HepG2 (cell line): ENCODE measurements around the gene STIM2. TPM values are rescaled to one million over a fixed set of nuclear protein-coding genes. Genes with fewer than 3 reads are reported as not detected.

ENCODE experiments used
- GTF3A ChIP-seq: sonication (generic); formaldehyde crosslinking; conservative IDR thresholded peaks from 2 replicates; pipeline ENCODE4 v1.4.0; 2020; ENCODE audit warnings: mild to moderate bottlenecking, missing genetic modification reagents
- JUNB ChIP-seq: sonication (generic); formaldehyde crosslinking; IDR thresholded peaks from 2 replicates; pipeline ENCODE4 v1.8.0; 2022; ENCODE audit warnings: missing genetic modification reagents, mild to moderate bottlenecking, borderline replicate concordance
- JUND ChIP-seq: sonication (generic); formaldehyde crosslinking; IDR thresholded peaks from 2 replicates; pipeline ENCODE4 v1.8.0; 2022; ENCODE audit warnings: mild to moderate bottlenecking, missing genetic modification reagents
- KAT8 ChIP-seq: IDR thresholded peaks from 2 replicates; pipeline ENCODE4 v1.6.1; 2016; ENCODE audit warnings: missing genetic modification reagents, missing compliant biosample characterization
- KDM4B ChIP-seq: sonication (generic); formaldehyde crosslinking; IDR thresholded peaks from 2 replicates; pipeline ENCODE4 v1.4.0; 2020; ENCODE audit warnings: missing genetic modification reagents
- KDM6A ChIP-seq: IDR thresholded peaks from 2 replicates; pipeline ENCODE4 v1.6.1; 2016; ENCODE audit warnings: low read depth
- MEIS2 ChIP-seq: sonication (generic); formaldehyde crosslinking; IDR thresholded peaks from 2 replicates; pipeline ENCODE4 v1.9.0; 2021; ENCODE audit warnings: mild to moderate bottlenecking, missing genetic modification reagents
- MTA1 ChIP-seq: sonication (generic); formaldehyde crosslinking; IDR thresholded peaks from 2 replicates; pipeline ENCODE4 v1.4.0; 2020; ENCODE audit warnings: missing genetic modification reagents, mild to moderate bottlenecking, borderline replicate concordance
- NONO ChIP-seq, 2 experiments: fragments of 450-650 bp in 1 of 2; sonication (generic) in 1 of 2; formaldehyde crosslinking in 1 of 2; IDR thresholded peaks in 1 of 2; conservative IDR thresholded peaks in 1 of 2; 2 replicates each; pipeline versions ENCODE4 v1.6.1 to v1.8.0; 2017 to 2022; ENCODE audit warnings: mild to moderate bottlenecking in 1 of 2, missing genetic modification reagents in 1 of 2, moderate library complexity in 1 of 2
- PAX8 ChIP-seq: sonication (generic); formaldehyde crosslinking; IDR thresholded peaks from 2 replicates; pipeline ENCODE4 v1.8.0; 2022; ENCODE audit warnings: mild to moderate bottlenecking, missing genetic modification reagents, borderline replicate concordance
- RARG ChIP-seq: sonication (generic); formaldehyde crosslinking; IDR thresholded peaks from 2 replicates; pipeline ENCODE4 v1.4.0; 2020; ENCODE audit warnings: low read depth, mild to moderate bottlenecking, missing genetic modification reagents
- SMC3 ChIP-seq: IDR thresholded peaks from 2 replicates; pipeline ENCODE4 v1.6.1; 2011; ENCODE audit warnings: low read length, improper control_type of control experiment
- SNRNP70 ChIP-seq: fragments of 200-400 bp; formaldehyde crosslinking; IDR thresholded peaks from 2 replicates; pipeline ENCODE4 v1.6.1; 2017; ENCODE audit warnings: mild to moderate bottlenecking, low read depth, low read length, moderate library complexity
- SRSF9 ChIP-seq: fragments of 200-400 bp; formaldehyde crosslinking; IDR thresholded peaks from 2 replicates; pipeline ENCODE4 v1.6.1; 2018; ENCODE audit warnings: borderline replicate concordance, mild to moderate bottlenecking, low read depth, low read length; ENCODE audit not compliant: insufficient read depth, poor library complexity, severe bottlenecking
- TBX2 ChIP-seq: sonication (generic); formaldehyde crosslinking; IDR thresholded peaks from 2 replicates; pipeline ENCODE4 v1.5.0; 2020; ENCODE audit warnings: missing genetic modification reagents, mild to moderate bottlenecking, borderline replicate concordance
- THAP11 ChIP-seq: IDR thresholded peaks from 2 replicates; pipeline ENCODE4 v1.6.1; 2016; ENCODE audit warnings: missing biosample characterization, missing genetic modification reagents
- TOPORS ChIP-seq: sonication (generic); formaldehyde crosslinking; IDR thresholded peaks from 2 replicates; pipeline ENCODE4 v1.8.0; 2023; ENCODE audit warnings: mild to moderate bottlenecking, missing genetic modification reagents
- ZNF101 ChIP-seq: sonication (generic); formaldehyde crosslinking; IDR thresholded peaks from 2 replicates; pipeline ENCODE4 v1.4.0; 2020; ENCODE audit warnings: mild to moderate bottlenecking, low read depth, missing genetic modification reagents, borderline replicate concordance
- ZNF232 ChIP-seq: sonication (generic); formaldehyde crosslinking; IDR thresholded peaks from 2 replicates; pipeline ENCODE4 v1.4.0; 2020; ENCODE audit warnings: missing genetic modification reagents, borderline replicate concordance
- ZNF7 ChIP-seq: IDR thresholded peaks from 2 replicates; pipeline ENCODE4 v1.6.1; 2016; ENCODE audit warnings: missing biosample characterization, missing genetic modification reagents
- ZNF816 ChIP-seq: sonication (generic); formaldehyde crosslinking; IDR thresholded peaks from 2 replicates; pipeline ENCODE4 v1.8.0; 2022; ENCODE audit warnings: missing genetic modification reagents, mild to moderate bottlenecking, borderline replicate concordance
- ZSCAN9 ChIP-seq: IDR thresholded peaks from 2 replicates; pipeline ENCODE4 v1.6.1; 2016; ENCODE audit warnings: borderline replicate concordance
- polyA plus RNA-seq, 8 experiments: library from polyadenylated mRNA; depleted of rRNA in 3 of 8; stranded (reverse) in 7 of 8; unstranded in 1 of 8; fragments of >200 nt; fragmentation: Illumina TruSeq in 4 of 8; extraction: Trizol in 4 of 8; gene quantifications; 2 replicates each; pipeline versions ENCODE4 v1.2.1 to v1.2.3, GENCODE V29; 2011 to 2016; ENCODE audit warnings: low read depth in 4 of 8, missing spikeins in 1 of 8, mixed read lengths in 1 of 8; ENCODE audit not compliant: insufficient read depth in 1 of 8
- total RNA-seq, 5 experiments: library from RNA; depleted of rRNA; stranded (reverse); fragments of >200 nt; fragmentation: Illumina TruSeq; extraction: Trizol; gene quantifications; 2 replicates each; pipeline ENCODE4 v1.2.3, GENCODE V29; 2016; ENCODE audit warnings: low read depth in 1 of 5
- TF ChIP-seq, protein P1 (sequence below): fragments of 450-650 bp; IDR thresholded peaks from 2 replicates; pipeline ENCODE4 v1.6.1; 2017; ENCODE audit warnings: mild to moderate bottlenecking
- TF ChIP-seq, protein P2 (sequence below): sonication (generic); formaldehyde crosslinking; IDR thresholded peaks from 2 replicates; pipeline ENCODE4 v1.5.1; 2020; ENCODE audit warnings: mild to moderate bottlenecking, moderate library complexity, missing genetic modification reagents
- TF ChIP-seq, protein P3 (sequence below): sonication (generic); formaldehyde crosslinking; IDR thresholded peaks from 2 replicates; pipeline ENCODE4 v1.8.1; 2023; ENCODE audit warnings: missing genetic modification reagents, mild to moderate bottlenecking, borderline replicate concordance

STIM2 gene
- total and polyA plus RNA-seq, 2 of the 13 experiments (the other 11 are each of a cell fraction or from before 2014, with no cell fraction given) = 19.3 to 19.4 TPM

DNA sequence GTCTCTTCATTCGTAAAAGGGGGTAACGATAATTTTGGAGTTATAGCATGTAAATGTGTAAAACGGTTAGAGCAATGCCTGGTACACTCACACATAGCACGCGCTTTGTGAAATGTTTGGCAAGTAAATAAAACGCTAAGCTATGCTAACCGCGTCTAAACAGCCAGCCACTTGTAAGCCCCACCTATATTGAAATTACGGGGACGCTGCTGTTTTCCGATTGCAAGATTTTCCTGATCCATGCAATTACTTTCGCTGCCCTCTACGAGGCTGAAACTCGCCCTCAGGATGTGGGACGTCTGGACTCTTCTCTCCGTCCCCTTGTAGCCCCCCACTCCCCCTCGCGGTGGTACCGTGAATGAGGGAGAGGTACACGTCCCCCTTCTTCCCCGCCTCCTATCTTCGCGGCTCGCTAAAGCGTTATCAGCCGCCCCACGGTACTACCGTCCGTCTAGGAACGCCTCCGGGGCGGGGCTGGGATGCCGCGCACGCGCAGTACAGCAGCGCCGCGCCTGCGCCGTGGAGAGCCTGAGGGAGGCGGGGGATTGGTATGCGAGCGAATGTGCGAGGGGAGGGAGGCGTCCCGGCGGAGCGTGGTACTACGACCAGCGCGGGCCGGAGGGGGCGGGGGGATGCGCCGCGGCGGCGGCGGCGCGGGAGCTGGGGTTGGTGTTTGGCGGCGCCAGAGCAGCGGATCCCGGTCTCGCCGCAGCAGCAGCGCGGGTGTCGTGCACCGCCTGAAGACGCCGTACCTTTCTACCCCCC is at the start of gene STIM2 (continued):
- TF ChIP-seq, protein P1, sequence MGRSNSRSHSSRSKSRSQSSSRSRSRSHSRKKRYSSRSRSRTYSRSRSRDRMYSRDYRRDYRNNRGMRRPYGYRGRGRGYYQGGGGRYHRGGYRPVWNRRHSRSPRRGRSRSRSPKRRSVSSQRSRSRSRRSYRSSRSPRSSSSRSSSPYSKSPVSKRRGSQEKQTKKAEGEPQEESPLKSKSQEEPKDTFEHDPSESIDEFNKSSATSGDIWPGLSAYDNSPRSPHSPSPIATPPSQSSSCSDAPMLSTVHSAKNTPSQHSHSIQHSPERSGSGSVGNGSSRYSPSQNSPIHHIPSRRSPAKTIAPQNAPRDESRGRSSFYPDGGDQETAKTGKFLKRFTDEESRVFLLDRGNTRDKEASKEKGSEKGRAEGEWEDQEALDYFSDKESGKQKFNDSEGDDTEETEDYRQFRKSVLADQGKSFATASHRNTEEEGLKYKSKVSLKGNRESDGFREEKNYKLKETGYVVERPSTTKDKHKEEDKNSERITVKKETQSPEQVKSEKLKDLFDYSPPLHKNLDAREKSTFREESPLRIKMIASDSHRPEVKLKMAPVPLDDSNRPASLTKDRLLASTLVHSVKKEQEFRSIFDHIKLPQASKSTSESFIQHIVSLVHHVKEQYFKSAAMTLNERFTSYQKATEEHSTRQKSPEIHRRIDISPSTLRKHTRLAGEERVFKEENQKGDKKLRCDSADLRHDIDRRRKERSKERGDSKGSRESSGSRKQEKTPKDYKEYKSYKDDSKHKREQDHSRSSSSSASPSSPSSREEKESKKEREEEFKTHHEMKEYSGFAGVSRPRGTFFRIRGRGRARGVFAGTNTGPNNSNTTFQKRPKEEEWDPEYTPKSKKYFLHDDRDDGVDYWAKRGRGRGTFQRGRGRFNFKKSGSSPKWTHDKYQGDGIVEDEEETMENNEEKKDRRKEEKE = no peak
- no peak for TF ChIP-seq SRSF9
- TF ChIP-seq ZNF816 (CRISPR knock-in tag) = 0 out of 2 replicates have a peak, but pooled peaks have one; percentile 26
- peak; percentile 17; the same call in 1 of the 2 replicates for TF ChIP-seq MEIS2
- TF ChIP-seq TOPORS (CRISPR knock-in tag) = 0 out of 2 replicates have a peak, but pooled peaks have one; percentile 20
- TF ChIP-seq ZNF7 (CRISPR knock-in tag) = no peak
- peak; percentile 45; the same call in 1 of the 2 replicates for TF ChIP-seq THAP11 (CRISPR knock-in tag)
- TF ChIP-seq SMC3 = peak; percentile 11; the same call in 1 of the 2 replicates
- TF ChIP-seq ZNF232 = no peak
- no peak for TF ChIP-seq NONO (IDR thresholded peaks at IDR 0.05)
- TF ChIP-seq NONO (CRISPR knock-in tag; conservative IDR thresholded peaks at IDR 0.05) = peak; percentile 97
- peak; percentile 72 for TF ChIP-seq KAT8 (CRISPR knock-in tag)
- TF ChIP-seq, protein P2, sequence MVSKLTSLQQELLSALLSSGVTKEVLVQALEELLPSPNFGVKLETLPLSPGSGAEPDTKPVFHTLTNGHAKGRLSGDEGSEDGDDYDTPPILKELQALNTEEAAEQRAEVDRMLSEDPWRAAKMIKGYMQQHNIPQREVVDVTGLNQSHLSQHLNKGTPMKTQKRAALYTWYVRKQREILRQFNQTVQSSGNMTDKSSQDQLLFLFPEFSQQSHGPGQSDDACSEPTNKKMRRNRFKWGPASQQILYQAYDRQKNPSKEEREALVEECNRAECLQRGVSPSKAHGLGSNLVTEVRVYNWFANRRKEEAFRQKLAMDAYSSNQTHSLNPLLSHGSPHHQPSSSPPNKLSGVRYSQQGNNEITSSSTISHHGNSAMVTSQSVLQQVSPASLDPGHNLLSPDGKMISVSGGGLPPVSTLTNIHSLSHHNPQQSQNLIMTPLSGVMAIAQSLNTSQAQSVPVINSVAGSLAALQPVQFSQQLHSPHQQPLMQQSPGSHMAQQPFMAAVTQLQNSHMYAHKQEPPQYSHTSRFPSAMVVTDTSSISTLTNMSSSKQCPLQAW = peak; percentile 78; the same call in 1 of the 2 replicates
- TF ChIP-seq PAX8 = no peak
- no peak for TF ChIP-seq KDM4B
- TF ChIP-seq, protein P3, sequence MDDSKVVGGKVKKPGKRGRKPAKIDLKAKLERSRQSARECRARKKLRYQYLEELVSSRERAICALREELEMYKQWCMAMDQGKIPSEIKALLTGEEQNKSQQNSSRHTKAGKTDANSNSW = no peak
- no peak for TF ChIP-seq SNRNP70
- TF ChIP-seq TBX2 (CRISPR knock-in tag) = peak; percentile 75
- no peak for TF ChIP-seq JUNB
- TF ChIP-seq ZSCAN9 (CRISPR knock-in tag) = no peak
- peak; percentile 75; the same call in 1 of the 2 replicates for TF ChIP-seq MTA1 (CRISPR knock-in tag)
- no peak; the same call in 1 of the 2 replicates for TF ChIP-seq ZNF101
- TF ChIP-seq KDM6A = no peak
- no peak for TF ChIP-seq JUND (CRISPR knock-in tag)
- no peak for TF ChIP-seq GTF3A (CRISPR knock-in tag)
- TF ChIP-seq RARG (CRISPR knock-in tag) = no peak
